ENCODE measurements around the gene SLC9A9.
A peak's percentile ranks its signal among the peaks of the same experiment; 100 is the strongest.

SLC9A9 gene

GRCh38 chr3:143843587-143843986 lies 4.7 kb downstream of the SLC9A9 start:
- DNase-seq, result no peak

DNA sequence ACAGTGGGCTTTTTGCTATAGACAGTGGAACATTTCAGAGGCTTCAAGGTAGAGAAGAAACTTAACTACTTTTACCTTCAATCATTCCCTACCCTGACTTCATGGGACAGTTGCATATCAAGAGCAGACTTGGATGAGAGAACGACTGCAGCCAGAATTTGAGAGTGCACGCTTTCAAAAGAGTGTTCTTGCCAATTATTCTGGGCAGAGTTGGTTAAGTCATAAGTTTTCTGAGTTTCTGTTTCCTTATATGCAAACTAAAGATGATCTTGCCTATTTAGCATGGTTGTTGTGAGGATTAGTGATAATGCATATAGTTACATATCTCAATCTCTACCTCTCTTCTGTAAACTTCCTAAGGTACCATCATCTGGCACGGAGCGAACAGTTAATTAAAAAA lies 7.6 kb downstream of the SLC9A9 start:
- no peak for DNase-seq

GRCh38 chr3:143839980-143840379 lies 8.3 kb downstream of the SLC9A9 start:
- no peak for DNase-seq

- DNase-seq, result no peak
Observed at GRCh38 chr3:143837076-143837475, 11.2 kb downstream of the SLC9A9 start.

DNA sequence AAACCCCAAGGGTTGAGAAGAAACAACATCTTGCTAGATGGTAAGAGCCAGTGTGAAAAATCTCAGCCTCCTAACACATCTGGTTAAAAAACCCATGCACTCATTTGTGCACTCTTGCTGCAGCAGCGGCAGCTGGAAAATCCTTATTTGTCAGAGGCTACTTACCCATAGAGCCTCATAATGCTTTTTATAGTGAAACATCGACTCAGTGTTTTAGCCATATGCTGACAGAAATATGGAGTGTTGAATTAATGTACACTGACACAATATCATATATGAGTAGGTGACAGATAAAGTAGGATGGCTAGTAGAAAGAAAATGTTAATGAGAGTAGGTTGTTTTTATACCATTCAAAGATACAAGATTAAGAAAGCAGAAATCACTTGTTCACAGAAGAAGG lies 13.0 kb downstream of the SLC9A9 start:
- DNase-seq, result no peak

DNA sequence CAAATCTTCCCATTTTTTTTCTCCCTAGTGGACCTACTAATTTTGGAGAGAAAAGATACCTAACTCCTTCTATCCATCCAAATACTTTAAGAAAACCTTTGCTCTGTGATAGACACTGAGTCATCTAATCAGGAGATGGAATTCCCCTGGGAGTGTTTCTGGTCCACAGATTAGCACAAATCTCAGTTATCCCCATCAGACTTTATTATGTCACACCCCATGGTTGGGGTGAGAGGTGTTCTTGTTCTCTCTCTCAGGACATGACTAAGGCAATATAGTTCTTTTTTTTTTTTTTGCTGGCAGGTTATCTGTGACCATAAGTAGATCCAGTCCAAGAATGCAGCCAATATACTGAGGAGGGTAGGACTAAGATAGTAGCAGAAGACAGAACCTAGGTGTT lies 15.8 kb downstream of the SLC9A9 start:
- no peak for DNase-seq

- no peak for DNase-seq
Observed at GRCh38 chr3:143831994-143832393, 16.3 kb downstream of the SLC9A9 start.

DNA sequence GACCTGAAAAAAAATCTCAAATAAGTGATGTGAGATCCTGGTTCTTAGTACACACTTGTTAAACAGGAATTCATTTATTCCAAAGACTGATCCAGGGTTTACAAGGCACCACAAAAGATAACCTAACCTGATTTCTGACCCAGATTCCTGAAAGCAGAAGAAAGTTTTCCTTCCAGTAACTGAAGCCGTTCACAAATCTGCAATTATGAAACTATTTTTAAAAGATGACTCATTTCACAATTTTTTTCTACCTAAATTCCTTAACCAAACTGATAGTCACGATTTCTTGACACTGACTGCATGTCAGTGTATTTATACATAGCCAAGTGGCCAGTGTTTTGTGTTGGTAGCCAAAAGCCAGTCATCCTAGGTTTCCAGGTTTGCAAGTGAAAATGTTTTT lies 17.1 kb downstream of the SLC9A9 start:
- peak in 2 of 4 experiments; percentile 68 to 69 for DNase-seq

DNA sequence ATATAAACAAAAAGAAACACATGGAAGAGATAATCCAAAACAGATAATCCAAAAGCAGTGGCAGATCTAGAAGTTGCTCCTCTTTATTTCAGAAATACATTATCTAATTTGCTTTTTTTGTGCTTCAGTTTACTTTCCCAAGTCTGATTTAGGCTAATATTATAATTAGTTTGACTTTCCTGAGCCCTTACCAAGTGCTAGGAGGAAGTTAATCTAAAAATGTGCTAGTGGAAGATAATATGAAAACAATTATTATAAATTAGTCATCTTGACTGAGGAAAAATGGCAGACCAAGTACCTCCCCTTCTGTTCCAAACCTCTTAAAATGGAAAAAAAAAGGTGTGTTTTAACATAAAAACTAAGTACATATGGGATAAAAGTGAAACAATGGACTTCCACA lies 17.5 kb downstream of the SLC9A9 start:
- no peak for DNase-seq

GRCh38 chr3:143830063-143830462 lies 18.2 kb downstream of the SLC9A9 start:
- DNase-seq, result no peak

DNA sequence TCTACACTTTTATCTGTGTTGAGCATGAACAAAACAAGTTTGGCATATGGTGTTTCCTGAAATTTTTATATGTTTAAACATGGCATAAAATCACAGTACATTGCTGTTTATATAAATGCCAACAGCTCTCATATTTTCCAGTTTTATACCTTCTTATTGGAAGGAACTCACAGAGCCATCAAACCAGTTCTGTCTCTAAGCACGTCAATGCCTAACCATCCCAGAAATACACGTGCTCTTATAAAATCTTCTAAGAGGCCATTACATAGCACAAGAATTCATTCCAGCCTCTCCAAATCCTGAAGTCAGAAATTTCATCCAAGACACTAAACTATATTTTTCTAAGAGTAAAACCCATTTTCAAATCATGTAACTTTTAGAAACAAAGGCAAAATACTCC lies 20.8 kb downstream of the SLC9A9 start:
- DNase-seq, result no peak

- DNase-seq, result peak; percentile 64 to 91 (median 84)
Observed at GRCh38 chr3:143826296-143826695, 22.0 kb downstream of the SLC9A9 start.

DNA sequence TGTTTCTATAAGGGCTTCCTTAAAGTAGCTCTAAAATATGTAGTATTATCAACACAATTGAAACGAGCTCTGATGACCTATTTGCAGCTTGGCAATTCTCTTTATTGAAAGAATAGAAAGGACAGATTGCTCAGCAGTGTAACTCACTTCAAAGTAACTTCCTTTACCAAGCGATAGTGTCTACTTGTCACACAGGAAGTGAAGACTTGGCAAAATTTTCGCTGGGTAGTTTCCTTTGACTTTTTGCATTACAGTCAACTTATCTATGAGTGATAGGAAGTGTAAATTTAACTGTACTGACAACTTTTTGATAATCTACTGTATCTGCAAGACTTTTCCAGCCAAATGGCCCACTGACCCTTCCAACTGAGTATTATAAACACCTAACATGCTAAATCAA lies 22.8 kb downstream of the SLC9A9 start:
- DNase-seq, result peak; percentile 65 to 88 (median 78)

GRCh38 chr3:143824735-143825385 lies 23.4 kb downstream of the SLC9A9 start:
- no peak for DNase-seq

GRCh38 chr3:143822798-143823197 lies 25.5 kb downstream of the SLC9A9 start:
- no peak for DNase-seq

GRCh38 chr3:143822374-143822773 lies 25.9 kb downstream of the SLC9A9 start:
- peak in 3 of 4 experiments; percentile 32 to 47 (median 36) for DNase-seq

DNA sequence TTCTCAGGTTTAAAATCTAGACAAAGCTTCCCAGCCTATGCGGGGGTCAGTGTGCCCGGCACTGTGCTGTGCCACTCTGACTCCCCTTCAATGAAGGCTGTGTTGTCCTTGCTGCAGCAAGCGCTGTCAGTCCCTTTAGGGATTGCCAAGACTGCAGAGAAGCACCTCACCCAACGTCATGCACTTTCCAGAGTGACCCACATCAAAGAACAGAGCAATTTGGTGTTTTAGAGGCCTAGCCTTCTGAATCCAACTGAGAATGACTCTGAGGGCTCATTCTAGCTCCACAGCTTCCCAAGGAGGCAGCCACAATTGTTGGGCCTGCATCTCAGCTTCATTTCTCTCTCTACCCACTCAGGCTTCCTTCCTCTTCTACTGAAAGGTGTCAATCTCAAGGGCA lies 26.4 kb downstream of the SLC9A9 start:
- DNase-seq, result peak in 2 of 4 experiments; percentile 24 to 27

GRCh38 chr3:143820466-143821221 lies 27.6 kb downstream of the SLC9A9 start:
- peak; percentile 35 to 70 (median 64) for DNase-seq

GRCh38 chr3:143819890-143820289 lies 28.4 kb downstream of the SLC9A9 start:
- DNase-seq, result no peak

- DNase-seq, result peak; percentile 31 to 69 (median 54)
Observed at GRCh38 chr3:143814443-143814889, 33.8 kb downstream of the SLC9A9 start.

- DNase-seq, result peak in 2 of 4 experiments; percentile 10 to 27
Observed at GRCh38 chr3:143812481-143812880, 35.8 kb downstream of the SLC9A9 start.

DNA sequence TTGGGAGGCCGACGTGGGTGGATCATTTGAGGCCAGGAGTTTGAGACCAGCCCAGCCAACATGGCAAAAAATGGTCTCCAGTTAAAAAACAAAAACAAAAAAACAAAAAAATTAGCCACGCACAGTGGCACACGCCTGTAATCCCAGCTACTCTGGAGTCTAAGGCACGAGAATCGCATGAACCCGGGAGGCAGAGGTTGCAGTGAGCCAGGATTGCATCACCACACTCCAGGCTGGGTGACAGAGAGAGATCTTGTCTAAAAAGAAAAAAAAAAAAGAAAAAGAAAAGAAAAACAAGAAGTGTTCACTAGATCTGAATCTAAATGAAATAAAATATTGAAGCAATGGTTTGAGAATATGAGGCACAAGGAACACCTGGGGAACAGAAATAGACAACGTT lies 36.7 kb downstream of the SLC9A9 start:
- peak; percentile 43 to 67 (median 63) for DNase-seq

DNA sequence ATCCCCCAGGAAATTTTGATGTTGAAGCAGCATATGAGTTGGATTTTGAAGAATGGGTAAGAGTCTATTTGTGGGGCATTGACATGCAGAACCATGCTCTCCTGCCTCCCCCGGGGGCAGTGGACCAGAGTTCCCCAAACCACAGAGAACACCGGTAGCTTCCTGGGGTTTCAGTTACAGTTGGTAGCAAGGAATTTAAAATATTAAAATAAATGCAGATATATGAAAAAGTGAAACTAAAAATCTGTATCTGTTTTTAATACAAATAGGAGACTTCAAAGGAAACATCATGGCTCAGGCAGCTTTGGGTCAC lies 37.4 kb downstream of the SLC9A9 start:
- DNase-seq, result peak in 1 of 4 experiments; percentile 20

Measured in suppressor macrophage (primary cell).